Astrocyte (in vitro differentiated cells and primary cell): ENCODE measurements around the gene SUSD4. TPM values are rescaled to one million over a fixed set of nuclear protein-coding genes. Genes with fewer than 3 reads are reported as not detected.

Source experiments
- DNase-seq: peaks from one replicate; pipeline ENCODE4 v3.0.0-alpha.2; 2010; ENCODE audit warnings: low read depth
- FAIRE-seq: peaks from 2 replicates; lab custom pipeline; 2011; peaks lifted over from hg19 to GRCh38; lab: Jason Lieb, UNC
- H2AFZ ChIP-seq: 2 replicates; pipeline ENCODE4 v1.6.0; 2012; ENCODE audit warnings: low read depth, low read length, inconsistent platforms
- H3K27ac ChIP-seq: 2 replicates; pipeline ENCODE4 v1.5.1; 2011; ENCODE audit warnings: low read depth, low read length, inconsistent platforms
- H3K27me3 ChIP-seq: 2 replicates; pipeline ENCODE4 v1.6.0; 2011; ENCODE audit warnings: low read length, inconsistent platforms; ENCODE audit not compliant: insufficient read depth
- H3K36me3 ChIP-seq: 2 replicates; pipeline ENCODE4 v1.5.1; 2011; ENCODE audit warnings: low read length, inconsistent platforms; ENCODE audit not compliant: insufficient read depth
- H3K4me1 ChIP-seq: 2 replicates; pipeline ENCODE4 v1.5.1; 2011; ENCODE audit warnings: low read length, inconsistent platforms; ENCODE audit not compliant: insufficient read depth
- H3K4me2 ChIP-seq: 2 replicates; pipeline ENCODE4 v1.6.0; 2012; ENCODE audit warnings: low read length, inconsistent platforms
- H3K4me3 ChIP-seq: 2 replicates; pipeline ENCODE4 v1.5.1; 2011; ENCODE audit warnings: low read depth, mild to moderate bottlenecking, low read length, inconsistent platforms; ENCODE audit not compliant: insufficient read depth
- H3K79me2 ChIP-seq: 2 replicates; pipeline ENCODE4 v1.6.0; 2012; ENCODE audit warnings: mild to moderate bottlenecking, low read length, inconsistent platforms; ENCODE audit not compliant: insufficient read depth
- H3K9ac ChIP-seq: 2 replicates; pipeline ENCODE4 v1.6.0; 2012; ENCODE audit warnings: mild to moderate bottlenecking, low read length, inconsistent platforms
- H3K9me3 ChIP-seq: 2 replicates; pipeline ENCODE4 v1.5.1; 2012; ENCODE audit warnings: low read depth, mild to moderate bottlenecking, low read length, inconsistent platforms; ENCODE audit not compliant: insufficient read depth
- H4K20me1 ChIP-seq: 2 replicates; pipeline ENCODE4 v1.6.0; 2012; ENCODE audit warnings: low read length, inconsistent platforms; ENCODE audit not compliant: insufficient read depth
- H3K27ac Mint-ChIP-seq: one replicate; pipeline ENCODE4 v1.8.0; 2021; ENCODE audit warnings: mild to moderate bottlenecking, mixed read lengths; ENCODE audit not compliant: unreplicated experiment
- H3K27me3 Mint-ChIP-seq: one replicate; pipeline ENCODE4 v1.8.0; 2021; ENCODE audit warnings: low read depth, mixed read lengths; ENCODE audit not compliant: unreplicated experiment
- H3K36me3 Mint-ChIP-seq: one replicate; pipeline ENCODE4 v1.8.0; 2021; ENCODE audit warnings: low read depth, mixed read lengths; ENCODE audit not compliant: unreplicated experiment
- H3K4me1 Mint-ChIP-seq: one replicate; pipeline ENCODE4 v1.8.0; 2021; ENCODE audit warnings: low read depth, mixed read lengths; ENCODE audit not compliant: unreplicated experiment
- H3K4me3 Mint-ChIP-seq: one replicate; pipeline ENCODE4 v1.8.0; 2021; ENCODE audit warnings: mild to moderate bottlenecking, moderate library complexity, mixed read lengths; ENCODE audit not compliant: unreplicated experiment
- H3K9me3 Mint-ChIP-seq: one replicate; pipeline ENCODE4 v1.8.0; 2021; ENCODE audit warnings: mild to moderate bottlenecking, mixed read lengths; ENCODE audit not compliant: unreplicated experiment
- EZH2 ChIP-seq: IDR thresholded peaks from 2 replicates; pipeline ENCODE4 v1.6.1; 2012; ENCODE audit warnings: mild to moderate bottlenecking, low read length, inconsistent platforms; ENCODE audit not compliant: insufficient read depth
- total RNA-seq: library from RNA; stranded (reverse); gene quantifications from 2 replicates; pipeline ENCODE4 v1.2.1, GENCODE V29; 2021
- TF ChIP-seq, protein P1 (sequence below): IDR thresholded peaks from 2 replicates; pipeline ENCODE4 v1.5.1; 2011; ENCODE audit warnings: low read depth, mild to moderate bottlenecking, inconsistent platforms, low read length, moderate library complexity; ENCODE audit not compliant: insufficient read depth

Gene SUSD4
- total RNA-seq, 1 donor from 2014 or later, result 9.2 TPM

DNA sequence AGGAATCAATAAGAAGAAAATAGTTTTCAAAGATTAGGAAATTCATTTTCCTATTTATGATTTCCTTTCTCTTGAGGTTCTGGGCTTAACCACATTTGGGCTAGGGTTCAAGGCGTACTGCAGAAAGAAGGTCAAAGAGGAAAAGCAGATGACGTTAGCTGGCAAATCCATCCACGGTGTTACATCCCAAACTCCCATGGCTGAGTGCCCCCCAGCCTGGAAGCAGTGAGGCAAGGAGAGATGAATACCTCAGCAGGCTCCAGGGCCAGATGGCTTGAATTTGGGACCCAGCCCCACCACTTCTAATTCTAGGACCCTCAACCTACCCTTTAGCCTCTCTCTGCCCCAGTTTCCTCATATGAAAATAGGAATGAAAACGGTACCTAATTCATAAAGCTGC lies 17.7 kb downstream of the SUSD4 start:
- H3K27me3 Mint-ChIP-seq, result peaks cover 4% of the 10 kb centered on the region
- H3K36me3 Mint-ChIP-seq, result peaks cover 4% of the 10 kb centered on the region
- Histone ChIP-seq H3K79me2 (no peaks in the 10 kb centered on the region), H3K9ac (no peak overlapping the region), H3K4me3 (no peak overlapping the region), H3K4me1 (peaks cover 2% of the 10 kb centered on the region), H3K36me3 (no peaks in the 10 kb centered on the region), H2AFZ (no peak overlapping the region), H3K9me3 (no peaks in the 10 kb centered on the region), H4K20me1 (no peaks in the 10 kb centered on the region), H3K27me3 (peaks cover 3% of the 10 kb centered on the region), H3K4me2 (no peak overlapping the region), H3K27ac (no peak overlapping the region)
- TF ChIP-seq, protein P1, sequence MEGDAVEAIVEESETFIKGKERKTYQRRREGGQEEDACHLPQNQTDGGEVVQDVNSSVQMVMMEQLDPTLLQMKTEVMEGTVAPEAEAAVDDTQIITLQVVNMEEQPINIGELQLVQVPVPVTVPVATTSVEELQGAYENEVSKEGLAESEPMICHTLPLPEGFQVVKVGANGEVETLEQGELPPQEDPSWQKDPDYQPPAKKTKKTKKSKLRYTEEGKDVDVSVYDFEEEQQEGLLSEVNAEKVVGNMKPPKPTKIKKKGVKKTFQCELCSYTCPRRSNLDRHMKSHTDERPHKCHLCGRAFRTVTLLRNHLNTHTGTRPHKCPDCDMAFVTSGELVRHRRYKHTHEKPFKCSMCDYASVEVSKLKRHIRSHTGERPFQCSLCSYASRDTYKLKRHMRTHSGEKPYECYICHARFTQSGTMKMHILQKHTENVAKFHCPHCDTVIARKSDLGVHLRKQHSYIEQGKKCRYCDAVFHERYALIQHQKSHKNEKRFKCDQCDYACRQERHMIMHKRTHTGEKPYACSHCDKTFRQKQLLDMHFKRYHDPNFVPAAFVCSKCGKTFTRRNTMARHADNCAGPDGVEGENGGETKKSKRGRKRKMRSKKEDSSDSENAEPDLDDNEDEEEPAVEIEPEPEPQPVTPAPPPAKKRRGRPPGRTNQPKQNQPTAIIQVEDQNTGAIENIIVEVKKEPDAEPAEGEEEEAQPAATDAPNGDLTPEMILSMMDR, result no peak
- TF ChIP-seq EZH2, result no peak
- DNase-seq (no peak), FAIRE-seq (no peak)
- peaks cover 3% of the 10 kb centered on the region for H3K9me3 Mint-ChIP-seq
- peaks cover 17% of the 10 kb centered on the region for H3K4me1 Mint-ChIP-seq
- H3K27ac Mint-ChIP-seq, result no peak overlapping the region
- no peak overlapping the region for H3K4me3 Mint-ChIP-seq

DNA sequence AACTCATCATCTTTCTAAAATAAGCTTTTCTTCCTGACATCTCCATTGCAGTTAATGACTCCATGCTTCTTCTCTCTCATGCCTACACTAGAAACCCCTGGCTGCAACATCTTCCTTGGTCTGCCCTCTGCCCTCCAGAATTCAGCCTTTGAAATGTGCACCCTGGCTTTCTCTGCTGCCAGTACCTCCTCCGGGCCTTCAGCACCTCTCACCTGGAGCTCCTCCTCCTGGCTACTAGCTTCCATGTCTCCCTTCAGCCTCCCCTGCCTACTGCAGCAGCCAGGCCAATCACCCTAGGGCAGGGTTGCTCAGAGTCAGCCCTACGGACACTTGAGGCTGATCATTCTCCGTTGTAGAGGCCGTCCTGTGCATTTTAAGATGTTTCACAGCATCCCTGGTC lies 18.3 kb downstream of the SUSD4 start:
- H4K20me1 ChIP-seq, result no peaks in the 10 kb centered on the region
- H3K9me3 ChIP-seq, result no peaks in the 10 kb centered on the region
- H3K27me3 ChIP-seq, result no peaks in the 10 kb centered on the region
- peaks cover 3% of the 10 kb centered on the region for H3K9me3 Mint-ChIP-seq
- no peak overlapping the region for H3K4me3 ChIP-seq
- no peak overlapping the region for H3K4me2 ChIP-seq
- H3K4me1 Mint-ChIP-seq, result peaks cover 21% of the 10 kb centered on the region
- no peaks in the 10 kb centered on the region for H3K36me3 ChIP-seq
- peaks cover 4% of the 10 kb centered on the region for H3K27me3 Mint-ChIP-seq
- H3K4me1 ChIP-seq, result peaks cover 6% of the 10 kb centered on the region
- DNase-seq, result no peak
- no peak overlapping the region for H3K27ac ChIP-seq
- H3K9ac ChIP-seq, result no peak overlapping the region
- no peak for FAIRE-seq
- H3K36me3 Mint-ChIP-seq, result peaks cover 4% of the 10 kb centered on the region
- no peaks in the 10 kb centered on the region for H3K79me2 ChIP-seq
- peak overlapping the region; percentile 24 for H3K4me3 Mint-ChIP-seq
- H2AFZ ChIP-seq, result no peak overlapping the region
- H3K27ac Mint-ChIP-seq, result no peak overlapping the region
- TF ChIP-seq, protein P1, result no peak
- TF ChIP-seq EZH2, result no peak

DNA sequence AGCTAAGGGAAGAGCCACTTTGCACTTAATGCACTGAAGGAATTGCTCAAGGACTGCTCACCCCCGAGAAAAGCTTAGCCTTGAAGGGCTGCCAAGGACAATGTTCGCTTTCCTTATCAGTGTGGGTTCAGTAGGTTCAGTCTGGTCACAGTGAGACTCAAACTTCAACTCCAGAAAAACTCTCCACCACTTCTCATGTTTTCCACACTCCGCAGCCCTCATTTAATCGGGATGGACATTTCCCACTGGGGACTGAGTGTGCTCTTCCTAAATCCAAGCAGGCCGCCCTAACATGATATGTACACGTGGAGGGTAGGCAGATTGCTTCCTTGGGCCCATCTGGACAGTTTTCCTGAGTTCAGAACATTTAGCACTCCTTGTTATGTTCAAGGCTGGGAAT lies 19.5 kb downstream of the SUSD4 start:
- Mint-ChIP-seq H3K9me3 (peaks cover 3% of the 10 kb centered on the region), H3K27ac (no peak overlapping the region), H3K36me3 (peaks cover 2% of the 10 kb centered on the region), H3K4me3 (no peak overlapping the region), H3K27me3 (peaks cover 4% of the 10 kb centered on the region), H3K4me1 (peaks cover 31% of the 10 kb centered on the region)
- Histone ChIP-seq H2AFZ (no peak overlapping the region), H3K4me2 (no peak overlapping the region), H3K27ac (no peak overlapping the region), H3K4me1 (peaks cover 6% of the 10 kb centered on the region), H4K20me1 (no peaks in the 10 kb centered on the region), H3K79me2 (no peaks in the 10 kb centered on the region), H3K4me3 (no peak overlapping the region), H3K27me3 (no peaks in the 10 kb centered on the region), H3K9me3 (no peaks in the 10 kb centered on the region), H3K9ac (no peak overlapping the region), H3K36me3 (no peaks in the 10 kb centered on the region)
- TF ChIP-seq, protein P1, result no peak
- no peak for TF ChIP-seq EZH2
- FAIRE-seq (no peak), DNase-seq (no peak)
